OCI-LY1 (cell line): ENCODE data around the gene BRCA1.
"Not testable (repeated sequence)": the region's sequence is repeated elsewhere in the genome, so short reads cannot be mapped to it uniquely, and the experiment has no call there.

ENCODE experiments used
- CTCF ChIP-seq: fragments of 200-600 bp; sonication (generic), shearing (Covaris generic); IDR thresholded peaks from 2 replicates; pipeline ENCODE4 v1.5.1; 2017; ENCODE audit warnings: mild to moderate bottlenecking, antibody characterized with exemption, low read length, moderate library complexity, mixed read lengths
- EZH2 ChIP-seq: fragments of 200-600 bp; sonication (generic), shearing (Covaris generic); IDR thresholded peaks from 2 replicates; pipeline ENCODE4 v1.8.0; 2017; ENCODE audit warnings: borderline replicate concordance, mixed run types, mild to moderate bottlenecking, antibody characterized with exemption, low read length, moderate library complexity, mixed read lengths

- not testable (repeated sequence) for TF ChIP-seq CTCF, EZH2
Measured at GRCh38 chr17:43165971-43166370, 40.8 kb upstream of the BRCA1 start.
